Upper lobe of left lung (tissue), 6 donors: Measurements from ENCODE around the gene LSP1. TPM values are rescaled to one million over a fixed set of nuclear protein-coding genes. Genes with fewer than 3 reads are reported as not detected.

Source experiments
- ATAC-seq, 2 donors: fragments of 200-7000 bp; cut with Tn5 transposase; one replicate each; pipeline ENCODE4 v1.9.1; 2022; ENCODE audit warnings: mild to moderate bottlenecking in 2 of 2, moderate library complexity in 2 of 2; ENCODE audit not compliant: low FRiP score in 2 of 2
- DNase-seq, 2 donors: peaks; one replicate each; pipeline ENCODE4 v3.0.0-alpha.2; 2019 to 2020
- H3K27ac ChIP-seq, 4 donors: fragments of 200-600 bp; sonication (generic); one replicate each; pipeline ENCODE4 v1.5.1; 2016 to 2019
- H3K27me3 ChIP-seq, 4 donors: fragments of 200-600 bp; sonication (generic); one replicate each; pipeline ENCODE4 v1.5.1; 2017 to 2019
- H3K36me3 ChIP-seq, 4 donors: fragments of 200-600 bp; sonication (generic); one replicate each; pipeline ENCODE4 v1.5.1; 2016 to 2019
- H3K4me1 ChIP-seq, 4 donors: fragments of 200-600 bp; sonication (generic); one replicate each; pipeline ENCODE4 v1.5.1; 2018 to 2019
- H3K4me3 ChIP-seq, 4 donors: fragments of 200-600 bp; sonication (generic); one replicate each; pipeline ENCODE4 v1.5.1; 2017 to 2019; ENCODE audit warnings: mild to moderate bottlenecking in 2 of 4, moderate library complexity in 1 of 4
- H3K9me3 ChIP-seq, 4 donors: fragments of 200-600 bp; sonication (generic); one replicate each; pipeline ENCODE4 v1.5.1; 2018 to 2019
- EP300 ChIP-seq, 4 donors: sonication (generic); formaldehyde crosslinking; IDR thresholded peaks; one replicate each; pipeline ENCODE4 v1.5.1; 2017; ENCODE audit warnings: antibody characterized with exemption in 4 of 4, control low read depth in 2 of 4
- POLR2A ChIP-seq, 4 donors: fragments of 450-650 bp; IDR thresholded peaks; one replicate each; pipeline ENCODE4 v1.5.1; 2016 to 2017; ENCODE audit warnings: antibody characterized with exemption in 4 of 4, mild to moderate bottlenecking in 2 of 4
- POLR2AphosphoS5 ChIP-seq, 2 donors: sonication (generic); formaldehyde crosslinking; IDR thresholded peaks; one replicate each; pipeline ENCODE4 v1.5.1; 2017; ENCODE audit warnings: antibody characterized with exemption in 2 of 2
- WGBS, 2 donors: methylation state at CpG; one replicate each; pipeline ENCODE4 v1.1.5; 2017 to 2018; 5-methylcytosine and 5-hydroxymethylcytosine counted together
- total RNA-seq, 6 donors: library from RNA; depleted of rRNA in 4 of 6; stranded (reverse); fragments of >200 nt in 4 of 6; gene quantifications; one replicate each; pipeline versions ENCODE4 v1.1.0 to v1.2.1, GENCODE V29; 2016 to 2021
- TF ChIP-seq, protein P1 (sequence below), 6 experiments: fragments of 450-650 bp in 4 of 6; fragments of 200-600 bp in 2 of 6; sonication (generic) in 2 of 6; IDR thresholded peaks; one replicate each; pipeline ENCODE4 v1.5.1; 2016 to 2019; ENCODE audit warnings: antibody characterized with exemption in 6 of 6
- donor health status: DM: no; HTN: no; CAD: no; lungs with moderate emphysema.
- donor health status: DM: no; HTN: yes; CAD: no; lungs with severe emphysema.

Gene LSP1
- total RNA-seq, 6 donors from 2014 or later: 29.3 to 162 (median 66.2) TPM

DNA sequence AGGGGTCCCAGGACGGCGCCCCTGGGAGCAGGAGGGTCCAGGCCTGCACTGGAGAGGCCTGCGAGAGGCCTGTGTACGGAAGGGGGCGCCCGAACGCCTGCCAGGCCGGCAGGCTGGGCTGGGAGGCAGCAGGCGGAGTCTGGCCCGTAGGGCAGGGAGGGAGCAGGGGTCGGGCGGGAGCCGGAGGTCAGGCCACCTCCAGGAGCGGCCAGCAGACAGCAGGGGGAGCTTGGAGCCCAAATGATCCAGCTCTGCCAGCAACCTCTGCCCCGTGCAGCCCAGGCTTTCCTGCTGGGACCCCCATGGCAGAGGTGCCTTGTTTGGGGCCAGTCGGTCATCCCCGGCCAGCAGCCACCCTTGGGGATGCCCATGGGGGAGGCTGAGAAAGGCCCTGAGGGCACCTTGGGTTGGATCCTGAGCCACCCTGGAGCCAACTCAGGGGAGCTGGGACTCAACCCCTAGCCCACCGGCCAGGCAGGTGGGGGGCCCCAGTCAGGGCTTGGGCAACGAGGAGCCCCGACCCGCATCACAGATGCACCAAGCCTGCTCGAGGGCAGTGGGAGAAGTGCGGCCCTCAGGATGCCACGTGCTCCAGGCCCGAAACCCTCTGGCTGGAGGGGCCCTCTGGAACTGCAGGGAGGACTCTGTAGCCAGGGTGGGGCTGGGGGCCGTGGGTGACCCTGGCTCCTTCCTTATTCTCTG lies 27.7 kb upstream of the LSP1 start:
- no peaks in the 10 kb centered on the region for H3K9me3 ChIP-seq
- H3K27ac ChIP-seq: no peak overlapping the region
- TF ChIP-seq, protein P1, sequence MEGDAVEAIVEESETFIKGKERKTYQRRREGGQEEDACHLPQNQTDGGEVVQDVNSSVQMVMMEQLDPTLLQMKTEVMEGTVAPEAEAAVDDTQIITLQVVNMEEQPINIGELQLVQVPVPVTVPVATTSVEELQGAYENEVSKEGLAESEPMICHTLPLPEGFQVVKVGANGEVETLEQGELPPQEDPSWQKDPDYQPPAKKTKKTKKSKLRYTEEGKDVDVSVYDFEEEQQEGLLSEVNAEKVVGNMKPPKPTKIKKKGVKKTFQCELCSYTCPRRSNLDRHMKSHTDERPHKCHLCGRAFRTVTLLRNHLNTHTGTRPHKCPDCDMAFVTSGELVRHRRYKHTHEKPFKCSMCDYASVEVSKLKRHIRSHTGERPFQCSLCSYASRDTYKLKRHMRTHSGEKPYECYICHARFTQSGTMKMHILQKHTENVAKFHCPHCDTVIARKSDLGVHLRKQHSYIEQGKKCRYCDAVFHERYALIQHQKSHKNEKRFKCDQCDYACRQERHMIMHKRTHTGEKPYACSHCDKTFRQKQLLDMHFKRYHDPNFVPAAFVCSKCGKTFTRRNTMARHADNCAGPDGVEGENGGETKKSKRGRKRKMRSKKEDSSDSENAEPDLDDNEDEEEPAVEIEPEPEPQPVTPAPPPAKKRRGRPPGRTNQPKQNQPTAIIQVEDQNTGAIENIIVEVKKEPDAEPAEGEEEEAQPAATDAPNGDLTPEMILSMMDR (IDR thresholded peaks at IDR 0.05): peak; percentile 42 to 70 (median 52)
- TF ChIP-seq EP300 (IDR thresholded peaks at IDR 0.05) (no peak), POLR2AphosphoS5 (IDR thresholded peaks at IDR 0.05) (no peak)
- ATAC-seq: peak; percentile 61 to 66
- peaks cover 3 to 36% (median 29%) of the 10 kb centered on the region in 4 donors for H3K4me1 ChIP-seq
- H3K4me3 ChIP-seq: no peak overlapping the region
- DNase-seq: peak; percentile 68 to 90
- H3K27me3 ChIP-seq: no peaks in the 10 kb centered on the region
- H3K36me3 ChIP-seq: no peaks in the 10 kb centered on the region
- 43 to 64% methylated on average over 5 to 22 of the region's 26 CpGs for WGBS, 2 donors

GRCh38 chr11:1825785-1826451 lies 27.0 kb upstream of the LSP1 start:
- TF ChIP-seq, protein P1 (IDR thresholded peaks at IDR 0.05): no peak
- Histone ChIP-seq H3K9me3 (no peaks in the 10 kb centered on the region), H3K27me3 (no peaks in the 10 kb centered on the region), H3K27ac (peak overlapping the region; percentile 60 to 80 (median 67)), H3K36me3 (no peaks in the 10 kb centered on the region), H3K4me3 (no peak overlapping the region), H3K4me1 (peaks cover 6 to 42% (median 36%) of the 10 kb centered on the region in 4 donors)
- WGBS, 2 donors: 90 to 95% methylated on average over 18 to 30 of the region's 33 CpGs
- peak in 1 of 2 donors; percentile 75 for DNase-seq
- ATAC-seq: no peak

GRCh38 chr11:1826552-1827094 lies 26.3 kb upstream of the LSP1 start:
- H3K4me3 ChIP-seq: no peak overlapping the region
- H3K4me1 ChIP-seq: peaks cover 6 to 48% (median 42%) of the 10 kb centered on the region in 4 donors

GRCh38 chr11:1827095-1827813 lies 25.6 kb upstream of the LSP1 start:
- H3K36me3 ChIP-seq: no peaks in the 10 kb centered on the region
- H3K4me3 ChIP-seq: no peak overlapping the region
- H3K27me3 ChIP-seq: no peaks in the 10 kb centered on the region
- ATAC-seq: peak; percentile 8 to 70
- WGBS, 2 donors: 62 to 64% methylated on average over 12 to 27 of the region's 27 CpGs
- peak; percentile 82 to 90 for DNase-seq
- TF ChIP-seq POLR2AphosphoS5 (IDR thresholded peaks at IDR 0.05) (peak in 1 of 2 donors; percentile 38), EP300 (IDR thresholded peaks at IDR 0.05) (peak in 1 of 4 donors; percentile 55), POLR2A (IDR thresholded peaks at IDR 0.05) (peak in 1 of 4 donors; percentile 45)
- TF ChIP-seq, protein P1 (IDR thresholded peaks at IDR 0.05): no peak
- peak overlapping the region; percentile 60 to 80 (median 75) for H3K27ac ChIP-seq
- no peaks in the 10 kb centered on the region for H3K9me3 ChIP-seq
- peaks cover 7 to 55% (median 47%) of the 10 kb centered on the region in 4 donors for H3K4me1 ChIP-seq

More at GRCh38 chr11:1826552-1827094, 26.3 kb upstream of the LSP1 start:
- 66 to 73% methylated on average over 12 to 15 of the region's 15 CpGs for WGBS, 2 donors
- ATAC-seq (peak in 1 of 2 donors; percentile 1), DNase-seq (peak; percentile 47 to 62)
- H3K9me3 ChIP-seq: no peaks in the 10 kb centered on the region
- no peaks in the 10 kb centered on the region for H3K36me3 ChIP-seq
- TF ChIP-seq POLR2AphosphoS5 (IDR thresholded peaks at IDR 0.05): peak in 1 of 2 donors; percentile 63
- TF ChIP-seq, protein P1 (IDR thresholded peaks at IDR 0.05): peak in 1 of 6 experiments; percentile 4
- TF ChIP-seq POLR2A (IDR thresholded peaks at IDR 0.05): no peak
- peak in 1 of 4 donors; percentile 46 for TF ChIP-seq EP300 (IDR thresholded peaks at IDR 0.05)
- peak overlapping the region; percentile 60 to 80 (median 75) for H3K27ac ChIP-seq
- H3K27me3 ChIP-seq: no peaks in the 10 kb centered on the region
